Measurements from ENCODE around the gene MEGF6. TPM values are rescaled to one million over a fixed set of nuclear protein-coding genes. Genes with fewer than 3 reads are reported as not detected.

MEGF6 gene
- polyA plus RNA-seq, 1 donor (not counting 4 experiments of a cell fraction or from before 2014, with no cell fraction given) = 0.24 TPM

DNA sequence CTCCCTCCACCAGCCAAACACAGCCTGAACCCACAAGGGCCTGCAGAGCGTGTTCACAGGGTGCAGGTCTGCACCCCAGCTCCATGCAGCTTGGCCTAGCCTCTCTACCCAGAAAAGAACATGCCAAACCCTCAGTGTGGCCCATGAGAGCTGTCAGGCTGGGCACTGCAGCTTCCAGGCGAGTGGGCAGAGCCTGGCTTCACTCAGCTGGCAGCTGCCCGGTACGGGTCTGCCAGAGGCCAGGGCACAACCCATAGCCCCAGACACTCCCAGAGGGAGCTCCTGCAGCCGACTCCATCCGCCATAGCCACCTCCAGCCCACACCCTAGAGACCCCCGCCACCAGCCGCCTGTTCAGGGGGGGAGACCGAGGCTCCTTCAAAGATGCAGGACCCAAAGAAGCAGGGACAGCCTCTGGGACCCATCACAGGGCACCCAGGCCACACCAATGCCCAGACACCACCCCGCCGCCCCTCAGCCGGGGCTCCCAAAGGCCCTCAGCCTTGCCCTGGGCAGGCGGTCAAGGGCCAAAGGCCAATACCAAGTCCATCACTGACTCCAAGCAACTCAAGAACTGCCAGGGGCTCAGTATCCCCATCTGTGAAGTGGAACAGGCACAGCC is 42.4 kb downstream of the MEGF6 start:
- no peak overlapping the region for H3K4me2 ChIP-seq (ENCODE audit: control insufficient read depth, extremely low read depth, insufficient read depth, low read depth, low read length)
- no peaks in the 10 kb centered on the region for H3K9me3 ChIP-seq (ENCODE audit: control insufficient read depth, low read depth, low read length)
- FAIRE-seq (no peak), DNase-seq (ENCODE audit: low read depth, low spot score) (no peak)
- H4K20me1 ChIP-seq (ENCODE audit: control insufficient read depth, extremely low read depth, insufficient read depth, low read length) = no peaks in the 10 kb centered on the region
- H3K4me3 ChIP-seq (ENCODE audit: control insufficient read depth in 2 of 3, extremely low read depth in 1 of 3, insufficient read depth in 2 of 3, low read depth in 1 of 3, low read length in 3 of 3) = no peak overlapping the region
- no peaks in the 10 kb centered on the region for H3K79me2 ChIP-seq (ENCODE audit: control insufficient read depth, insufficient read depth, low read length)
- H3K9me1 ChIP-seq (ENCODE audit: control insufficient read depth, extremely low read depth, insufficient read depth, low read length) = no peaks in the 10 kb centered on the region
- H3K9ac ChIP-seq (ENCODE audit: control insufficient read depth, extremely low read depth, insufficient read depth, low read length) = no peak overlapping the region
- no peaks in the 10 kb centered on the region for H3K27me3 ChIP-seq (ENCODE audit: control insufficient read depth, extremely low read depth, insufficient read depth, low read length)
- TF ChIP-seq, protein P1, sequence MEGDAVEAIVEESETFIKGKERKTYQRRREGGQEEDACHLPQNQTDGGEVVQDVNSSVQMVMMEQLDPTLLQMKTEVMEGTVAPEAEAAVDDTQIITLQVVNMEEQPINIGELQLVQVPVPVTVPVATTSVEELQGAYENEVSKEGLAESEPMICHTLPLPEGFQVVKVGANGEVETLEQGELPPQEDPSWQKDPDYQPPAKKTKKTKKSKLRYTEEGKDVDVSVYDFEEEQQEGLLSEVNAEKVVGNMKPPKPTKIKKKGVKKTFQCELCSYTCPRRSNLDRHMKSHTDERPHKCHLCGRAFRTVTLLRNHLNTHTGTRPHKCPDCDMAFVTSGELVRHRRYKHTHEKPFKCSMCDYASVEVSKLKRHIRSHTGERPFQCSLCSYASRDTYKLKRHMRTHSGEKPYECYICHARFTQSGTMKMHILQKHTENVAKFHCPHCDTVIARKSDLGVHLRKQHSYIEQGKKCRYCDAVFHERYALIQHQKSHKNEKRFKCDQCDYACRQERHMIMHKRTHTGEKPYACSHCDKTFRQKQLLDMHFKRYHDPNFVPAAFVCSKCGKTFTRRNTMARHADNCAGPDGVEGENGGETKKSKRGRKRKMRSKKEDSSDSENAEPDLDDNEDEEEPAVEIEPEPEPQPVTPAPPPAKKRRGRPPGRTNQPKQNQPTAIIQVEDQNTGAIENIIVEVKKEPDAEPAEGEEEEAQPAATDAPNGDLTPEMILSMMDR (optimal IDR thresholded peaks at IDR 0.05 in 1 of 3, IDR thresholded peaks at IDR 0.05 in 1 of 3, conservative IDR thresholded peaks at IDR 0.05 in 1 of 3; ENCODE audit: extremely low read depth in 1 of 3, insufficient read depth in 2 of 3, low read length in 3 of 3) = no peak
- no peak for TF ChIP-seq EZH2 (IDR thresholded peaks at IDR 0.05; ENCODE audit: low read length)
- H3K36me3 ChIP-seq (ENCODE audit: control insufficient read depth in 2 of 2, extremely low read depth in 1 of 2, insufficient read depth in 2 of 2, low read length in 2 of 2) = no peaks in the 10 kb centered on the region
- no peak overlapping the region for H3K27ac ChIP-seq (ENCODE audit: control insufficient read depth, insufficient read depth, low read length)
- dilution Hi-C loops (cut with MboI; ENCODE audit: extremely low pct_ligation_motif_present, low sequenced_read_pairs) = no loop called here
- H2AFZ ChIP-seq (ENCODE audit: control insufficient read depth, low read length) = no peak overlapping the region
- H3K4me1 ChIP-seq (ENCODE audit: control insufficient read depth, extremely low read depth, insufficient read depth, low read length) = no peaks in the 10 kb centered on the region

DNA sequence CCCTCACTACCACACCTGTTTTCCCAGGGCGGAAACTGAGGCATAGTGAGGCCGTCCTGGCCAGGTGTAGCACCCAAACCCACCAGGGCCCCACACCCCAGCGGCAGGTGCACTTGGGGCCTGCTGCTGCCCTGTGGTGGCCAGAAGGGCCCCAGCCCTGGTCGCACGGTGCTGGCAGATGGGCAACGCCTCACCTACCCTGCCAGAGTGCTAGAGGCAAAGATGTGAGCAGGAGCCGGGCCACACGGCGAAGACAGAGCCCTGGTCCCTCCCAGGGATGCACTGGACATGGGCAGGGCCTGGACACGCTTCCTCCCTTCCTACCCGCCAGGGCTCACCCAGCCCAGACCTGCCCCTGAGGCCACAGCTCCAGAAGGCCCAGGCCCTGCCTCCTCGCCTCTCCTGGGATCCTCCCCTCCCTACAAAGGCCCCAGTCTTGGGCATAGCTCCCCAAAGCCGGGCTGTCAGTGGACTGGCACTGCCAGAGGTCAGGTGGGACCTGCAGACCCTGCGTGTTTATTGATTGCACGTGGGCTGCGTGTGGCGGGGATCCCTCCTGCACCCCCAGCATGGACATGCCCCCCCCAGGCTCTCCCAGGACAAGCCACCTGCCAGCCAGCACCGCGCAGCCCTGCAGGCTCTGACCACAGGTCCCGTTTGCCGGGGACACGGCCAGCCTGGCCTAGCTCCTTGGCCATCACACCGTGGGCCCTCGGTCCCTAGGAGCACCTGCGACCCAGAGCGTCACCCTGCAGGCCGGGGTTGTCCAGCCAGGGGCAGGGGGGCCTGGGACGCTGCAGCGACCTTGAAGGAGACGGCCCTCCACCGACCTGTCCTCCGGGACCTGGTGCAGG is 44.1 kb downstream of the MEGF6 start:
- dilution Hi-C loops (cut with MboI; ENCODE audit: extremely low pct_ligation_motif_present, low sequenced_read_pairs) = no loop called here

More for the DNA sequence above, 44.1 kb downstream of the MEGF6 start:
- Histone ChIP-seq H3K36me3 (ENCODE audit: control insufficient read depth in 2 of 2, extremely low read depth in 1 of 2, insufficient read depth in 2 of 2, low read length in 2 of 2) (no peaks in the 10 kb centered on the region), H3K4me3 (ENCODE audit: control insufficient read depth in 2 of 3, extremely low read depth in 1 of 3, insufficient read depth in 2 of 3, low read depth in 1 of 3, low read length in 3 of 3) (no peak overlapping the region), H3K4me2 (ENCODE audit: control insufficient read depth, extremely low read depth, insufficient read depth, low read depth, low read length) (no peak overlapping the region), H3K9me3 (ENCODE audit: control insufficient read depth, low read depth, low read length) (no peaks in the 10 kb centered on the region), H3K79me2 (ENCODE audit: control insufficient read depth, insufficient read depth, low read length) (no peaks in the 10 kb centered on the region), H3K9me1 (ENCODE audit: control insufficient read depth, extremely low read depth, insufficient read depth, low read length) (no peaks in the 10 kb centered on the region), H3K9ac (ENCODE audit: control insufficient read depth, extremely low read depth, insufficient read depth, low read length) (no peak overlapping the region), H3K27me3 (ENCODE audit: control insufficient read depth, extremely low read depth, insufficient read depth, low read length) (peaks cover 3% of the 10 kb centered on the region), H4K20me1 (ENCODE audit: control insufficient read depth, extremely low read depth, insufficient read depth, low read length) (no peaks in the 10 kb centered on the region), H3K27ac (ENCODE audit: control insufficient read depth, insufficient read depth, low read length) (no peak overlapping the region), H3K4me1 (ENCODE audit: control insufficient read depth, extremely low read depth, insufficient read depth, low read length) (no peaks in the 10 kb centered on the region), H2AFZ (ENCODE audit: control insufficient read depth, low read length) (no peak overlapping the region)
- TF ChIP-seq, protein P1 (optimal IDR thresholded peaks at IDR 0.05 in 1 of 3, IDR thresholded peaks at IDR 0.05 in 1 of 3, conservative IDR thresholded peaks at IDR 0.05 in 1 of 3; ENCODE audit: extremely low read depth in 1 of 3, insufficient read depth in 2 of 3, low read length in 3 of 3) = no peak
- TF ChIP-seq EZH2 (IDR thresholded peaks at IDR 0.05; ENCODE audit: low read length) = no peak
- FAIRE-seq (no peak), DNase-seq (ENCODE audit: low read depth, low spot score) (no peak)
